GM12878 (cell line): ENCODE measurements around the gene CEP295NL. TPM values are rescaled to one million over a fixed set of nuclear protein-coding genes. Genes with fewer than 3 reads are reported as not detected.

Source experiments
- ATAC-seq: fragments of 200-7000 bp; cut with Tn5 transposase; 3 replicates; pipeline ENCODE4 v1.9.1; 2020; ENCODE audit warnings: mild to moderate bottlenecking, moderate library complexity
- BruUV-seq: library from RNA; stranded (reverse); fragments of 400-500 nt; replicated peaks from 2 replicates; lab custom pipeline; 2021; lab: Mats Ljungman, UMichigan
- CTCF ChIA-PET: fragments of 300-600 bp; sonication (Branson Sonifier 250); formaldehyde crosslinking; extraction: SDS; loops from one replicate; lab custom pipeline; 2021; ENCODE audit warnings: inconsistent platforms; lab: Yijun Ruan, JAX
- POLR2A ChIA-PET: fragments of 350-600 bp; formaldehyde crosslinking; extraction: SDS; loops from one replicate; lab custom pipeline; 2021; ENCODE audit warnings: inconsistent platforms; lab: Charles Lee
- RAD21 ChIA-PET: fragments of 300-600 bp; sonication (Branson Sonifier 250); formaldehyde crosslinking; loops from one replicate; lab custom pipeline; 2023; ENCODE audit warnings: antibody characterized with exemption; ENCODE audit not compliant: unreplicated experiment; lab: Charles Lee
- SMC1A ChIA-PET: fragments of 300-600 bp; sonication (Branson Sonifier 250); formaldehyde crosslinking; loops from one replicate; lab custom pipeline; 2023; ENCODE audit not compliant: unreplicated experiment, uncharacterized antibody; lab: Charles Lee
- DNase-seq: peaks from one replicate; pipeline ENCODE4 v3.0.0-alpha.2; 2011; ENCODE audit warnings: low read depth, low spot score
- FAIRE-seq: peaks from 3 replicates; lab custom pipeline; 2011; peaks lifted over from hg19 to GRCh38; lab: Jason Lieb, UNC
- H2AFZ ChIP-seq: 2 replicates; pipeline ENCODE4 v1.6.0; 2011; ENCODE audit warnings: low read depth, low read length, control low read depth; ENCODE audit not compliant: control insufficient read depth
- H3K27ac ChIP-seq: 2 replicates; pipeline ENCODE4 v1.5.1; 2011; ENCODE audit warnings: control low read depth; ENCODE audit not compliant: control insufficient read depth, insufficient read depth
- H3K27me3 ChIP-seq, 2 experiments: replicated peaks in 1 of 2; 2 replicates each; pipeline versions ENCODE4 v1.6.0 to v1.6.1; 2011; ENCODE audit warnings: low read length in 1 of 2; ENCODE audit not compliant: control insufficient read depth in 2 of 2, insufficient read depth in 2 of 2
- H3K36me3 ChIP-seq, 2 experiments: 2 replicates each; pipeline ENCODE4 v1.5.1; 2011; ENCODE audit warnings: low read length in 1 of 2; ENCODE audit not compliant: control insufficient read depth in 2 of 2, insufficient read depth in 2 of 2
- H3K4me1 ChIP-seq: 2 replicates; pipeline ENCODE4 v1.6.1; 2011; ENCODE audit warnings: mild to moderate bottlenecking, low read length, moderate library complexity, mixed read lengths; ENCODE audit not compliant: control insufficient read depth, insufficient read depth
- H3K4me2 ChIP-seq: 2 replicates; pipeline ENCODE4 v1.6.0; 2011; ENCODE audit warnings: control low read depth; ENCODE audit not compliant: control insufficient read depth, insufficient read depth
- H3K4me3 ChIP-seq: fragments of 200-600 bp; sonication (generic); 2 replicates; pipeline ENCODE4 v1.5.1; 2016
- H3K79me2 ChIP-seq: 2 replicates; pipeline ENCODE4 v1.6.0; 2011; ENCODE audit warnings: low read length; ENCODE audit not compliant: control insufficient read depth, insufficient read depth
- H3K9ac ChIP-seq: 2 replicates; pipeline ENCODE4 v1.8.0; 2011; ENCODE audit warnings: low read length, control low read depth, mixed read lengths; ENCODE audit not compliant: control insufficient read depth, insufficient read depth
- H3K9me3 ChIP-seq: replicated peaks from 3 replicates; pipeline ENCODE4 v1.5.1; 2011; ENCODE audit warnings: mild to moderate bottlenecking, low read length; ENCODE audit not compliant: control insufficient read depth, insufficient read depth
- H4K20me1 ChIP-seq: 2 replicates; pipeline ENCODE4 v1.6.0; 2011; ENCODE audit not compliant: control insufficient read depth, insufficient read depth
- RUNX3 ChIP-seq: IDR thresholded peaks from 2 replicates; pipeline ENCODE4 v1.6.1; 2012; ENCODE audit warnings: low read length, inconsistent platforms
- SMC3 ChIP-seq: IDR thresholded peaks from 2 replicates; pipeline ENCODE4 v1.6.1; 2011; ENCODE audit warnings: low read length, improper control_type of control experiment, borderline replicate concordance
- WGBS: methylation state at CpG from one replicate; pipeline ENCODE4 v1.1.6; 2016; ENCODE audit warnings: low lambda C conversion rate; ENCODE audit not compliant: insufficient replicate concordance, insufficient coverage; ENCODE audit errors: missing lambda C conversion rate; 5-methylcytosine and 5-hydroxymethylcytosine counted together
- in situ Hi-C: fragments of 300-500 bp; cut with MboI; formaldehyde crosslinking; loops from 9 replicates; pipeline ENCODE4 v1.14.3; 2018; ENCODE audit warnings: mixed read lengths
- intact Hi-C: fragments of 100-400 bp; cut with micrococcal nuclease; formaldehyde crosslinking; loops from one replicate; pipeline ENCODE4 v1.14.2; 2022; ENCODE audit not compliant: unreplicated experiment
- polyA plus RNA-seq, 11 experiments: library from polyadenylated mRNA; depleted of rRNA in 4 of 11; unstranded in 6 of 11; stranded (reverse) in 5 of 11; fragments of >200 nt; fragmentation: Nextera tagmentation in 4 of 11; fragmentation: Illumina TruSeq in 1 of 11; extraction: Ambion mirVana in 4 of 11; extraction: Trizol in 1 of 11; gene quantifications; 1 replicate in 1 of 11; 2 replicates in 10 of 11; pipeline versions ENCODE4 v1.2.1 to v1.2.3, GENCODE V29; 2011 to 2016; ENCODE audit warnings: inconsistent platforms in 2 of 11, missing spikeins in 2 of 11, low read depth in 1 of 11
- total RNA-seq, 4 experiments: library from RNA; depleted of rRNA in 3 of 4; stranded (reverse); fragments of >200 nt in 3 of 4; fragmentation: Illumina TruSeq in 1 of 4; extraction: Trizol in 1 of 4; gene quantifications; 2 replicates each; pipeline versions ENCODE4 v1.2.1 to v1.2.3, GENCODE V29; 2013 to 2021
- TF ChIP-seq, protein P1 (sequence below): fragments of 150-350 bp; IDR thresholded peaks from 2 replicates; pipeline ENCODE4 v1.6.1; 2014; ENCODE audit warnings: mild to moderate bottlenecking, low read depth, low read length
- TF ChIP-seq, protein P2 (sequence below): fragments of 450-650 bp; IDR thresholded peaks from 2 replicates; pipeline ENCODE4 v1.6.1; 2017; ENCODE audit warnings: mild to moderate bottlenecking, low read depth, inconsistent platforms; ENCODE audit not compliant: poor library complexity, severe bottlenecking

CEP295NL gene
- total and polyA plus RNA-seq, 10 of the 15 experiments (the other 5 are each of a cell fraction or from before 2014, with no cell fraction given), result not detected

DNA sequence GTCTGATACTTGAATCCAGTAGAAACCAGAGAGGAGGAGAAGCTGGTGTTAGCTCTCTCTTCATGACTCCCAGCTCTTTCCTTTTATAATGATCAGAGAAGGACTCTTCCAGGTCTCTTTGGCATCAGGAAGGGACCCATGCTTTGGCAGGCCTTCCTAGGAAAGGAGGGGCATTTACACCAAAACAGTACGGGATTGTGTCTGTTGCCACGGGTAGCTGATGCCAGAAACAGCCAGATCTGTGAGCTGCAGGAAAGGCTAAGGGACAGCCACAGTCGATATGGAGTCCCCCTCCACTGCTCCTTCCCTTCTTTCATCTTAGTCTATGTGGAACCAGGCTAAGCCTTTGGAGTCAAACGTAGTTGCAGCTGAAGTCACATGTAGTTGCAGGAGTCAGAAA lies 9.3 kb downstream of the CEP295NL start:
- in situ Hi-C loops, result no loop called here
- H3K79me2 ChIP-seq, result no peaks in the 10 kb centered on the region
- no peak overlapping the region for H2AFZ ChIP-seq
- ATAC-seq (no peak), DNase-seq (no peak), FAIRE-seq (no peak)
- no peak overlapping the region for H3K4me3 ChIP-seq
- H3K4me2 ChIP-seq, result no peak overlapping the region
- no peaks in the 10 kb centered on the region for H4K20me1 ChIP-seq
- SMC1A ChIA-PET, result no interaction called here
- POLR2A ChIA-PET, result no interaction called here
- no peak overlapping the region for H3K27ac ChIP-seq
- H3K27me3 ChIP-seq, result 0 out of 4 replicates have a peak, but pooled peaks cover 0 to 2% of the 10 kb centered on the region in 2 experiments
- no TSS peak for BruUV-seq
- H3K9ac ChIP-seq, result no peak overlapping the region
- intact Hi-C loops, result no loop called here
- CTCF ChIA-PET, result interaction anchor here (0.8 to 1.1 kb wide), 2 partner anchors 28 to 72 kb away, joined by 3 to 4 read pairs; no protein-coding TSS in a partner anchor
- H3K36me3 ChIP-seq, result no peaks in the 10 kb centered on the region
- TF ChIP-seq SMC3 (no peak), RUNX3 (no peak)
- TF ChIP-seq, protein P1, sequence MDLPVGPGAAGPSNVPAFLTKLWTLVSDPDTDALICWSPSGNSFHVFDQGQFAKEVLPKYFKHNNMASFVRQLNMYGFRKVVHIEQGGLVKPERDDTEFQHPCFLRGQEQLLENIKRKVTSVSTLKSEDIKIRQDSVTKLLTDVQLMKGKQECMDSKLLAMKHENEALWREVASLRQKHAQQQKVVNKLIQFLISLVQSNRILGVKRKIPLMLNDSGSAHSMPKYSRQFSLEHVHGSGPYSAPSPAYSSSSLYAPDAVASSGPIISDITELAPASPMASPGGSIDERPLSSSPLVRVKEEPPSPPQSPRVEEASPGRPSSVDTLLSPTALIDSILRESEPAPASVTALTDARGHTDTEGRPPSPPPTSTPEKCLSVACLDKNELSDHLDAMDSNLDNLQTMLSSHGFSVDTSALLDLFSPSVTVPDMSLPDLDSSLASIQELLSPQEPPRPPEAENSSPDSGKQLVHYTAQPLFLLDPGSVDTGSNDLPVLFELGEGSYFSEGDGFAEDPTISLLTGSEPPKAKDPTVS, result no peak
- TF ChIP-seq, protein P2, sequence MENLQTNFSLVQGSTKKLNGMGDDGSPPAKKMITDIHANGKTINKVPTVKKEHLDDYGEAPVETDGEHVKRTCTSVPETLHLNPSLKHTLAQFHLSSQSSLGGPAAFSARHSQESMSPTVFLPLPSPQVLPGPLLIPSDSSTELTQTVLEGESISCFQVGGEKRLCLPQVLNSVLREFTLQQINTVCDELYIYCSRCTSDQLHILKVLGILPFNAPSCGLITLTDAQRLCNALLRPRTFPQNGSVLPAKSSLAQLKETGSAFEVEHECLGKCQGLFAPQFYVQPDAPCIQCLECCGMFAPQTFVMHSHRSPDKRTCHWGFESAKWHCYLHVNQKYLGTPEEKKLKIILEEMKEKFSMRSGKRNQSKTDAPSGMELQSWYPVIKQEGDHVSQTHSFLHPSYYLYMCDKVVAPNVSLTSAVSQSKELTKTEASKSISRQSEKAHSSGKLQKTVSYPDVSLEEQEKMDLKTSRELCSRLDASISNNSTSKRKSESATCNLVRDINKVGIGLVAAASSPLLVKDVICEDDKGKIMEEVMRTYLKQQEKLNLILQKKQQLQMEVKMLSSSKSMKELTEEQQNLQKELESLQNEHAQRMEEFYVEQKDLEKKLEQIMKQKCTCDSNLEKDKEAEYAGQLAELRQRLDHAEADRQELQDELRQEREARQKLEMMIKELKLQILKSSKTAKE, result no peak
- peaks cover 21% of the 10 kb centered on the region for H3K4me1 ChIP-seq
- WGBS, result 33% methylated on average over 4 of the region's 4 CpGs
- no peaks in the 10 kb centered on the region for H3K9me3 ChIP-seq
- RAD21 ChIA-PET, result no interaction called here
